ENCODE measurements around the gene S100A10.

The S100A10 gene

DNA sequence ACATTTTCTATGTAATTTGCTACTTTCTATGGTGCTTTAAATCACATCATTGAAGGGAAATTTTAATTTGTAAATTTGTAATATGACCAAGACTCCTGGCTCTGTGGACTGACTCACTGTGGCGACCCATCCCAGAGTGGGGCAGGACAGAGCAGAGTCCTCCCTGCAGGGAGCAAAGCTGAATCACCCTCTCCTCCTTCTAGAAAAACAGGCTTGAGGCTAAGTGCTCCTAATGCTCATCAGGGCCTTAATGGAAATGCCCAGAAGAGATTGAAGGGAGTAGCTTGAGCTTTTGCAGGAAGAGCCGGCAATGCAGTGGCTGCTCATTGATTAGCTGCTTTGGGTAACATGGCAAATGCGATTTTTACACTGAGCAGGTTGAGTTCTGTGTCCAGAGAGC, 16.8 kb downstream of the S100A10 start:
- Histone ChIP-seq H3K9me3 (replicated peaks; ENCODE audit: insufficient read depth, low read length) (no peaks in the 10 kb centered on the region), H3K4me1 (ENCODE audit: low read length) (no peaks in the 10 kb centered on the region), H3K27me3 (replicated peaks; ENCODE audit: insufficient read depth, low read length) (no peaks in the 10 kb centered on the region), H3K9ac (ENCODE audit: low read length) (no peak overlapping the region), H4K20me1 (ENCODE audit: insufficient read depth, low read length) (no peaks in the 10 kb centered on the region), H3K27ac (ENCODE audit: low read length) (no peak overlapping the region), H3K4me2 (ENCODE audit: low read depth, low read length) (no peak overlapping the region), H3K79me2 (ENCODE audit: low read length) (no peaks in the 10 kb centered on the region), H3K36me3 (replicated peaks; ENCODE audit: insufficient read depth, low read length) (no peaks in the 10 kb centered on the region), H3K4me3 (ENCODE audit: low read length) (no peak overlapping the region), H3K9me2 (replicated peaks; ENCODE audit: insufficient read depth, low read length) (no peaks in the 10 kb centered on the region), H3F3A (ENCODE audit: insufficient read depth, low read length) (no peaks in the 10 kb centered on the region), H2AFZ (ENCODE audit: low read length) (no peak overlapping the region)
- TF ChIP-seq, protein P1, sequence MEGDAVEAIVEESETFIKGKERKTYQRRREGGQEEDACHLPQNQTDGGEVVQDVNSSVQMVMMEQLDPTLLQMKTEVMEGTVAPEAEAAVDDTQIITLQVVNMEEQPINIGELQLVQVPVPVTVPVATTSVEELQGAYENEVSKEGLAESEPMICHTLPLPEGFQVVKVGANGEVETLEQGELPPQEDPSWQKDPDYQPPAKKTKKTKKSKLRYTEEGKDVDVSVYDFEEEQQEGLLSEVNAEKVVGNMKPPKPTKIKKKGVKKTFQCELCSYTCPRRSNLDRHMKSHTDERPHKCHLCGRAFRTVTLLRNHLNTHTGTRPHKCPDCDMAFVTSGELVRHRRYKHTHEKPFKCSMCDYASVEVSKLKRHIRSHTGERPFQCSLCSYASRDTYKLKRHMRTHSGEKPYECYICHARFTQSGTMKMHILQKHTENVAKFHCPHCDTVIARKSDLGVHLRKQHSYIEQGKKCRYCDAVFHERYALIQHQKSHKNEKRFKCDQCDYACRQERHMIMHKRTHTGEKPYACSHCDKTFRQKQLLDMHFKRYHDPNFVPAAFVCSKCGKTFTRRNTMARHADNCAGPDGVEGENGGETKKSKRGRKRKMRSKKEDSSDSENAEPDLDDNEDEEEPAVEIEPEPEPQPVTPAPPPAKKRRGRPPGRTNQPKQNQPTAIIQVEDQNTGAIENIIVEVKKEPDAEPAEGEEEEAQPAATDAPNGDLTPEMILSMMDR (IDR thresholded peaks at IDR 0.05; ENCODE audit: low read length), result no peak
- no peak for TF ChIP-seq EZH2 (optimal IDR thresholded peaks at IDR 0.05; ENCODE audit: low read depth, low read length)
- TF ChIP-seq EZH2phosphoT487 (IDR thresholded peaks at IDR 0.05; ENCODE audit: low read length), result no peak
- DNase-seq, result no peak

DNA sequence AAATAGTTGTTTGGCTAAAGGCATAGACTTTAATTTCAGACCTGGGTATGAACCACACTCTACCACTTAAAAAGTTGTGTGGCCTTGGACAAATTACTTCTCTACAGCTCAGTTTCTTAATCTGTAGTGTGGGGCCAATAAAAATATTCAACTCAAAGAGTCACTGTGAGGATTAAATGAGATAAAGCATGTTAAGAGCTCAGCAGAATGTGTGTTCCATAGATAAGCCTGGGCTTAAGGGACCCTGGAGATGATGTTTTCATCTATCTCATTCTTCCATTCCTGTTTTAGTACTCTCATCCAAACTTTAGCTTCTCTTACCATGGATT, 17.7 kb downstream of the S100A10 start:
- H3F3A ChIP-seq (ENCODE audit: insufficient read depth, low read length), result no peaks in the 10 kb centered on the region

DNA sequence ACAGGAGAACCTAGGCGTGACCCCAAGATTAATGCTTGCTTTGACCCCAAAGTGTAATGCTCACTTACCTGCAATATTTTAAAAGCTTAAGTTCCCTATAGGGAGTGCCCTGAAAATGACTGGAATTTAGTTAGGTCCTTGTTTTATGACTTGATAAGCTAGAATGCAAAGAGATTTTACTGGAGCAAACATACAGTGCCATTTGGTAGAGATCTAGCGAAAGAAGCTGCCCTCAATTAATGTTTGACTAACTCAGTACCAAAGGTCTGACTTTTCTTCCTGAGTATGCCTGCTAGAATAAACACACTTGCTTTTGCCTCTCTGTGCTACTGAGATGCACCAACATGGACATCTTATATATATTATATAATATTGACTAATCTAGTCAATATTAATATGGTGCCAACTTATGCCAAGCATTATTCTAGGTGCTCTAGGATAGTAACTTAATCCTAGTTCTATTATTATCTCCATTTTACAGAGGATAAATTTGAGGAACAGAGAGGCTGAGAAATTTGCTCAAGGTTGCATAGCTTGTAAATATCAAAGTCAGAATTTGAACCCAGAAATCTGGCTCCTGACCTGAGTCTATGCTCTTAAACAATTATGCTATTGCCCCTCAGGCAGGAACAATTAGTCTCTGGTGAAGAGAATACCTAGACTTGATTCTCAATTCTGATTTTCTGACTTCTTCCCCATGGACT, 18.2 kb downstream of the S100A10 start:
- TF ChIP-seq EZH2phosphoT487 (IDR thresholded peaks at IDR 0.05; ENCODE audit: low read length) (no peak), EZH2 (optimal IDR thresholded peaks at IDR 0.05; ENCODE audit: low read depth, low read length) (no peak)
- TF ChIP-seq, protein P1 (IDR thresholded peaks at IDR 0.05; ENCODE audit: low read length), result no peak
- H3K36me3 ChIP-seq (replicated peaks; ENCODE audit: insufficient read depth, low read length), result no peaks in the 10 kb centered on the region
- no peaks in the 10 kb centered on the region for H3K27me3 ChIP-seq (replicated peaks; ENCODE audit: insufficient read depth, low read length)
- H3K4me1 ChIP-seq (ENCODE audit: low read length), result no peaks in the 10 kb centered on the region
- H3F3A ChIP-seq (ENCODE audit: insufficient read depth, low read length), result no peaks in the 10 kb centered on the region
- no peaks in the 10 kb centered on the region for H3K9me2 ChIP-seq (replicated peaks; ENCODE audit: insufficient read depth, low read length)
- DNase-seq, result no peak
- no peaks in the 10 kb centered on the region for H3K9me3 ChIP-seq (replicated peaks; ENCODE audit: insufficient read depth, low read length)
- H3K4me3 ChIP-seq (ENCODE audit: low read length), result no peak overlapping the region
- H2AFZ ChIP-seq (ENCODE audit: low read length), result no peak overlapping the region
- no peaks in the 10 kb centered on the region for H3K79me2 ChIP-seq (ENCODE audit: low read length)
- H4K20me1 ChIP-seq (ENCODE audit: insufficient read depth, low read length), result no peaks in the 10 kb centered on the region
- no peak overlapping the region for H3K9ac ChIP-seq (ENCODE audit: low read length)
- no peak overlapping the region for H3K27ac ChIP-seq (ENCODE audit: low read length)
- H3K4me2 ChIP-seq (ENCODE audit: low read depth, low read length), result no peak overlapping the region

More for the DNA sequence above, 17.7 kb downstream of the S100A10 start:
- TF ChIP-seq EZH2phosphoT487 (IDR thresholded peaks at IDR 0.05; ENCODE audit: low read length) (no peak), EZH2 (optimal IDR thresholded peaks at IDR 0.05; ENCODE audit: low read depth, low read length) (no peak)
- TF ChIP-seq, protein P1 (IDR thresholded peaks at IDR 0.05; ENCODE audit: low read length), result no peak
- H3K9ac ChIP-seq (ENCODE audit: low read length), result no peak overlapping the region
- no peaks in the 10 kb centered on the region for H3K9me3 ChIP-seq (replicated peaks; ENCODE audit: insufficient read depth, low read length)
- no peaks in the 10 kb centered on the region for H3K36me3 ChIP-seq (replicated peaks; ENCODE audit: insufficient read depth, low read length)
- H3K9me2 ChIP-seq (replicated peaks; ENCODE audit: insufficient read depth, low read length), result no peaks in the 10 kb centered on the region
- no peaks in the 10 kb centered on the region for H3K4me1 ChIP-seq (ENCODE audit: low read length)
- H3K27me3 ChIP-seq (replicated peaks; ENCODE audit: insufficient read depth, low read length), result no peaks in the 10 kb centered on the region
- no peak for DNase-seq
- no peak overlapping the region for H2AFZ ChIP-seq (ENCODE audit: low read length)
- H3K79me2 ChIP-seq (ENCODE audit: low read length), result no peaks in the 10 kb centered on the region
- H3K4me2 ChIP-seq (ENCODE audit: low read depth, low read length), result no peak overlapping the region
- H4K20me1 ChIP-seq (ENCODE audit: insufficient read depth, low read length), result no peaks in the 10 kb centered on the region
- no peak overlapping the region for H3K27ac ChIP-seq (ENCODE audit: low read length)
- H3K4me3 ChIP-seq (ENCODE audit: low read length), result no peak overlapping the region

Data from MM.1S (cell line).